ENCODE results near the gene GET3.

The GET3 gene

DNA sequence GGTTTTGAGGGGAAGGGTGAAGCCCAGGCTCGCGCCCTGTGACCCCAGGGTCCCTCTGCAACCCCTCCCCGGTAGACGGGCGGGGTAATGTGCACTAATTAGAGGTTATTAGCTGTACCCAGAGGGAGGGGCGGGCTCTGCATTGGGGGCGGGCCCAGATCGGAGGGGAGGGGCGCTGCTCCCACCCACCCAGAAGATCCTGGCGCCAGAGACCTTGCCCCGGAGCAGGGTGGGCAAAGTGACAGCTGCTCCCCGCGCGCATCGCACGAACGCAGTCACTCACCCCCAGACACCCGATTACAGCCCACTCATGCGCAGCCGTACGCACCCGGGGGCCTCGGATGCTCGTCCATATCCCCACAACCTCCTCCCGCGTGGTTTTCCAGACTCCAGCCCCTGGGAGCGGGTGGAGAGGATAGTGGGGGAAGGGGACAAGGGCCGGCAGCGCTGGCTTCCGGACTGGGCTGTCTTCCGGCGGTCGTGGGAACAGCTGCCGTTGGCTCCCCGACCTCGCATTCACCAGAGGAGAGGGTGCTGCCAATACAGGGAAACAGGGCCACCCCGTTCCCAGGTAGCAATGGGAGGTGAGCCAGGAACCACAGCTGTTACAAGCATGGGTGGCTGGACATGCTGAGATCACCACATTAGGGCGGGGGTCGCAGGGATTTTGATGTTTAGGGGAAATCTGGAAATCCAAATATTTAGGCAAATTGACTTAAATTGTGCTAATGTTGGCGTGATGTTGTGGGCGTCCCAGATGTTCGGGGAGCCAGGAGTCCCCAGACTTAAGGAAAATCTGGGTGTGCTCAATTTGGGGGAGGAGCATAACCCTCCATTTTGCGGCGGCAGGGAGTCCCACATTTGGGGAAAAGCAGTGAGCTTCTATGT, 41.0 kb downstream of the GET3 start:
- no peak for DNase-seq (ENCODE audit: low read depth in 2 of 3, low spot score in 2 of 3)

- no peak for DNase-seq (ENCODE audit: low read depth in 2 of 3, low spot score in 2 of 3)
Observed at GRCh38 chr19:12778905-12779161, 41.5 kb downstream of the GET3 start.

DNA sequence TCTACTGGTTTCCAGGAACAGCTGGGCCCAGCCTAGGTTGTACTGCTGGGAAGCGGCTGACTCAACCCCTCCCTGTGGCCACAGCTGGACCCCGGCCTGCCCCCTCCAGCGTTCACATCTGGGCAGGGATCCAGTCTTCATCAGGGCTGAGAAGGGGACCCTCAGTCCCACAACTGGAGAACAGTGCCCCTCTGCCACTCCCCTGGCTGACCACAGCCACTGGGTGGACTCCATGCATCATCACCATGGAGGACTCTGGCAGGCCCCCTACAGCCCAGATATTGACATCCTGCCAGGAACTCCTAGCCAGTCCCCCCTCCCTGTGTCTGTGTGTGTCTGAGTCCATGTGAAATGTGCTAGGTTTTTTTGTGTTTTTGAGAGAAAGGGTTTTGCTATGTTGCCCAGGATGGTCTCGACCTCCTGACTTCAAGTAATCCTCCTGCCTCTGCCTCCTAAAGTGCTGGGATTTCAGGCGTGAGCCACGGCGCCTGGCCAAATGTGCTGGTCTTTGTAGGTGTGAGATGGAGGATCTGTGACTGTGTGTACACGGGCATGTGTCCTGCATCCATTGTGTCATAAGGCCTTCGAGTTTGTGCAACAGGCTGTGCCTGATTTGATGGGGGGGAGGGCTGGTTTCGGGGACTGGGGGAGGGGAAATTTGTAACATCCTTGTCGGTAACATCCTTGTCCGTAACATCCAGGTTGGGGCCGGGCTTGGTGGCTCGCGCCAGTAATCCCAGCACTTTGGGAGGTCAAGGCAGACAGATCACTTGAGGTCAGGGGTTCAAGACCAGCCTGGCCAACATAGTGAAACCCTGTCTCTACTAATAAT, 42.1 kb downstream of the GET3 start:
- DNase-seq (ENCODE audit: low read depth in 2 of 3, low spot score in 2 of 3) = no peak

DNA sequence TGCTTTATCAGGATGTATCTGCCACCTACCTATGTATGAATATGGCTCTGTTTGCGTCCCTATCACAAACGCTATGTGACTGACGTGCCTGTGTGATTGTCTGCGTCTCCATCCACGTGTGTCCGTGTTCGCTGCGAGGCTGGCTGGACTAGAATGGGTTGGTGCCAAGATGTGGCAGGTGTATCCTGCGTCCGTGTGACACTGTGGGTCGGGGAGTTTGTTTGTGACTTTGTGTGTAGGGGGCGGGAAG, 44.8 kb downstream of the GET3 start:
- DNase-seq (ENCODE audit: low read depth in 2 of 3, low spot score in 2 of 3) = no peak

GRCh38 chr19:12782424-12783290, 45.4 kb downstream of the GET3 start:
- peak; percentile 83 to 91 (median 90) for DNase-seq (ENCODE audit: low read depth in 2 of 3, low spot score in 2 of 3)

DNA sequence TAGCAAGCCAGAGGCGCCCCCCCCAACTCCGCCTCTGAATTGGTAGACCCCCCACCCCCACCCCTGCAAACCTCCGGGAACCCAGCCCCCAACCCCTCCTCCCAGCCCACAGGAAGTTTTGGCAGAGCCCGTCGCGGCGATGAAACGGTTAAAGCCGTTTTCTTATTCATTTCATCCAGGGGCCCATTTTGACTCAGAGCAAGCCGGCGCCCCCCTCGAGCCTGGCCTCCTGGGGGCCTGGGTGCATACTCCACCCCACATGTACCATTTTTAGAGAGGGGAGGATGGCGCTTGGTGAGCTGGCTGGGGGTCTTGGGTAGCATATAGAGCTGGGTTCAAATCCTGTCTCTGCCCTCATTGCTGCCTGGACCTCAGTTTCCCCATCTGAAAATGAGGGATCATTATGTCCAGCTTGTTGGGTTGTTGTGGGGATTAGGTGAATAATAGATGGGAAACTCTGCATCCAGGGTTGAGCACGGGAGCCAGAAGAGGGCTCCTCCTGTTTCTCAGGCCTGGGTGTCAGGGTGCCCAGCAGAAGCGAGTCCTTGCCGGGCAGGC, 46.1 kb downstream of the GET3 start:
- no peak for DNase-seq (ENCODE audit: low read depth in 2 of 3, low spot score in 2 of 3)

DNA sequence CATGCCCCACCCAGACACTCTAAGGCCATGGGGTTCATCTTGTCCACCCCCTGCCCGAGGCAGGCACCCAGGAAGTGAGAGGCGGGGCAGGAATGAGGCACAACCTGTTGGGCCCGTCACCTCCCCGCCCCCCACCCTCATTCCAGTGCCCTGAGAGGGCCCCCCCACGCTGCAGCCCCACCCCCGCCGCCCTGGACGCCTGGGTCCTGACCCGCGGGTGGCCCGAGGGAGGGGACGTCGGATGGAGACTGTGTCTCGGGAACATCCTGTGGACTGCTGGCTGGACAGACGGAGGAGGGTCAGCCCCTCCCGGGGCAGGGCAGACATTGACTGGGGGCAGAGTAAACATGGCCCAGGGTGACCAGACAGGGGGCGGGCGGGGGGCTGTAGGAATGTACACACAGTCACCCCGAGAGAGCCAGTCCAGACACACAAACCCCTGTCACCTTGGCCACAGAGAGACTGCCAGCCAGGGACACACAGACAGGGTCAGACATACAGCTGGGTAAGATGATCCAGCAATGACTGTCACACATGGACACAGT, 46.6 kb downstream of the GET3 start:
- no peak for DNase-seq (ENCODE audit: low read depth in 2 of 3, low spot score in 2 of 3)

GRCh38 chr19:12784394-12784870, 47.1 kb downstream of the GET3 start:
- no peak for DNase-seq (ENCODE audit: low read depth in 2 of 3, low spot score in 2 of 3)

DNA sequence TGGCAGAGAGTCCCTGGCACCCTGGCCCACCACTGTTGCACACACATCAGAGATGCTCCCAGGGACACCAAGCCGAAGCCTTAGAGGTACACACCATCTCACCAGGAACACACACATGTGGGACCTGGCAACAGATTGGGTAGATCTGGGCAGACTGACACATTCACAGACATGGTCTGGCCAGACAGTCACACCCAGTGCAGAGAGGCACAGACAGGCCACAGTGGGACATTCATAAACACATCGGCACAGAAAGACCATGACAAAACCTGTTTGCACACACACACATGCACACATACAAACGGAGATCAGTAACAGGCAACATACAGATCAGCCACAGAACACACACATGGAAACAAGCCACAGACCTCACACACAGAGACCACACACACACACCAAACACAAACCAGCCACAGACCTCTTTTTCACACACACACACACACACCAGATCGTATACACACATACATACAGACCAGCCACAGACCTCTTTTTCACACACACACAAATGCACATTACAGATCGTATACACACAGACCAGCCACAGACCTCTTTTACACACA, 47.7 kb downstream of the GET3 start:
- no peak for DNase-seq (ENCODE audit: low read depth in 2 of 3, low spot score in 2 of 3)

DNA sequence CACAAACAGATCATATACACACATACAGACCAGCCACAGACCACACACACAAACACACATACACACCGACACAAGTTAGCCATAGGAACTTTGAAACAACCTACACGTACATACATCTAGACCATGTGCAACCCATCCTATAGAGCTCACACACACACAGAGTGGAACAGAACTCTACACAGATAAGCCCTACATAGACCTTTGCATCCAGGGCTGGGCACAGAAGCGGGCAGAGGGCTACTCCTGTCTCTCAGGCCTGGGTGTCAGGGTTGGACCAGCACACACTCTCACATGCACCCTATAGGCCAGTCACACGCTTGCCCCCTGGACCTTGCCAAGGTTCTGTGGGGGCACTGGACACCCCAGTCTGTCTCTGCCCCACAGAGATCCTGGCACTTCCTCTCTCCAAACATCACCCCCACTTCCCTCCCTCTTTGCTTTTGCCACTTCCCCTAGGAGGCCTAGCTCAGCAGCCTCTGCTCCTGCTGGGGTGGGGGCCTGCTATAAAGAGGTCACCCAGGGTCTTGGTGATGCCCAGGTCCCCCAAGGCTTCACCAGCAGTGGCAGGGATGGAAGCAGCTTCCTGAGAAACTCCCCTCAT, 48.2 kb downstream of the GET3 start:
- DNase-seq (ENCODE audit: low read depth in 2 of 3, low spot score in 2 of 3) = no peak

DNA sequence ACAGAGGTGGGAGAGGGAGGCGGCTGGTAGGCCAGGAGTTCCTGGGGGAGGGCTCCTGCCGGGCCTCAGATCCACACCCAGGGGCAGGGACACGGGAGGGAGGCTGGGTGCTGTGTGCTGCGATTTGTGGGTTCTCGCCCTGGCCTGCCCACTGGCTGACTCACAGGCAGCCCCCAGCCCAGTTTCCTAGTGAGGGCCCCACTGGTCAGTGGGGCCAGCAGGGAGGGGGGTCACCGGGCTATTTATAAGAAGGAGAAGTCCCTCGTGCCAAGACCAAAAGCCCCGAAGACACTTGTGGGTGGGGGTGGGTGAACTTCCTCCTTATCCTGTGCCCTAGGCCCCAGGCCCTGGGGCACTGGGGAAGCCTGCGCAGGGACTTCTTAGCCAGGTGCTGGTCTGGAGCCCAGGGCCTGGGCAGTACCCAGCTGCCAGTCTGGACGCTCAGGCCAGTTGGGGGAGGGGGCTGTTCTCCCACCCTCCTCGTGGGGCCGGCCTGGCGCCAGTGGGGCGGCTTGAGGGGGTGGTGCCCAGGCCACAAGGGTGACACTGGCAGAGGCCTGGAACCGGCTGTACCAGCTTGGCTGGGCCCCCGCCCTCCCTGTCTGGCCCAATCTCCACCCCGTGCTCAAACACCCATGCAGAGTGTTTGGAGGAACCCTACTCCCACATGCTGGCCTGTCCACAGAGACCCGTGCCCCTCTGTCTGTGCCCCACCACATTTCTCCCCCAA, 49.0 kb downstream of the GET3 start:
- DNase-seq (ENCODE audit: low read depth in 2 of 3, low spot score in 2 of 3) = no peak

- DNase-seq (ENCODE audit: low read depth in 2 of 3, low spot score in 2 of 3) = no peak
Observed at GRCh38 chr19:12786952-12787351, 49.7 kb downstream of the GET3 start.

DNA sequence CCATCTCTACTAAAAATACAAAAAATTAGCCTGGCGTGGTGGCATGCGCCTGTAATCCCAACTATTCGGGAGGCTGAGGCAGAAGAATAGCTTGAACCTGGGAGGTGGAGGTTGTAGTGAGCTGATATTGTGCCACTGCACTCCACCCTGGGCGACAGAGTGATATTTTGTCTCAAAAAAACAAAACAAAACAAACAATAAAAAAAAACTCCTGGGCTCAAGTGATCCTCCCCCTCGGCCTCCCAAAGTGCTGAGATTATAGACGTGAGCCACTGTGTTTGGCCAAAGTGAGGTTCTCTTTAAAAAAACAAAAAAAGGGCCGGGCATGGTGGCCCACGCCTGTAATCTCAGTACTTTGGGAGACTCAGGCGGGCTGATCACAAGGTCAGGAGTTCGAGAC, 50.2 kb downstream of the GET3 start:
- DNase-seq (ENCODE audit: low read depth in 2 of 3, low spot score in 2 of 3) = no peak

- DNase-seq (ENCODE audit: low read depth in 2 of 3, low spot score in 2 of 3) = no peak
Observed at GRCh38 chr19:12788042-12788681, 50.9 kb downstream of the GET3 start.

DNA sequence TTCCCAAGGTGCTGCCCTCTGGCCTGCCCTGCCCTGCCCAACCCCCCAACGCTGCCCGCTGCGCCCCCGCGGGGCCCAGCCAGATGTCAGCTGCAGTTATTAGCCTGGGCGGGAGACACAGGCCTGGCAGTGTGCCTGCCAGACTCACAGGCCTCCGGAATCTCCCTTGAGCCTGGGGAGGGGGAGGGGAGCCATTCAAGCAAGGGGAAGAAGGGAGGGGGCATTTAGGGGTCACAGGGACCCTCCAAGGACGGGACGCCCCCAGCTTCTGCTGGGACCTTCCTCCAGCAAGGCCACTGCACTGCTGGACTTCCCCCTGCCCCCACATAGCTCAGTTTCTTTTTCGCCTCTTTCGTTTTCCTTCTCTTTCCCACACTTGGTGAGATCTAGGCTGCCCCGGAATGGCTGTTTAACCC, 51.4 kb downstream of the GET3 start:
- DNase-seq (ENCODE audit: low read depth in 2 of 3, low spot score in 2 of 3) = no peak

- DNase-seq (ENCODE audit: low read depth in 2 of 3, low spot score in 2 of 3) = no peak
Observed at GRCh38 chr19:12789098-12789903, 52.0 kb downstream of the GET3 start.

DNA sequence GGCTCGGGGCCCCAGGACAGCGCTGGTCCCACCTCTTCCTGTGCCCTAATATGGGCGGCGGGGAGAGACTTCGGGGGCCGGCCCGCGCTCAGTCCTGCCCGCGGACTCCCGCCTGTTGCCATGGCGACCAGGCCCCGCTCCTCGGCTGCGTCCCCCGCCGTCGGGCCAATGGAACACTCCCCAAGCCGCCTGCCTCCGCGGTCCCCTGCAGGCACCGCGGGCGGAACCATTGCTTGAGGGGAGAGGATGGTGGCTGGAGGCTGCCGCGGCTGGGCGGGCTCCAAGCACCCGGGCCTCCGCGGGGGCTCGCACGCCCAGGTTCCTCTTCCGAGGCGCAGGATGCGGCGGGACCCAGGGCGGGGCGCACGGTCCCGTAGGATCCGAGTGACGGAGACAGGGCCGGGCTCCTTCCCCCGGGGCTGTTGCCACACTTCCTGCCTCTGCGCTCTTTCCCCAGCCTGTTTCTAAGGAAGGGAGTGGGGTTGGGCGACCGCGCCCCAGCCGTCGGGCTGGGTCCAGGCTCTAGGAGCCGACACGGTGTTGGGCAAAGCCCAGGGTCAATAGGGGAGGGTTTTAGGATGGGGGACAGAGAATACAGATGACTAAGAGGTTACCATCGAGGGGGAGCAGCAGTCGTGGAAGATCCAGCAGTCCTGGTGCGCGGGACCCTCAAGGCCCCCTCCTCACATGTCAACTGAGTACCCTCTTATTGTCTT, 52.8 kb downstream of the GET3 start:
- DNase-seq (ENCODE audit: low read depth in 2 of 3, low spot score in 2 of 3) = peak; percentile 91 to 97 (median 93)

Measured in activated CD8-positive, alpha-beta memory T cell treated with anti-CD3 and anti-CD28 coated beads for 48 hours (primary cell).